HG02840 (cell line): ENCODE results near the gene OR10G6.
"Not testable (repeated sequence)": the region's sequence is repeated elsewhere in the genome, so short reads cannot be mapped to it uniquely, and the experiment has no call there.

ENCODE experiments used
- ATAC-seq: cut with Tn5 transposase; IDR thresholded peaks from one replicate; pipeline ENCODE4 v1.9.1; 2021; ENCODE audit warnings: mild to moderate bottlenecking, moderate library complexity, moderate number of reproducible peaks; ENCODE audit not compliant: unreplicated experiment, low FRiP score

The OR10G6 gene

GRCh38 chr11:123995119-123995518, at the start of gene OR10G6:
OR10G6 (minus strand) TSS chr11:123995161; CDS start chr11:123995161, 0 bp downstream.
- ATAC-seq, result no peak

DNA sequence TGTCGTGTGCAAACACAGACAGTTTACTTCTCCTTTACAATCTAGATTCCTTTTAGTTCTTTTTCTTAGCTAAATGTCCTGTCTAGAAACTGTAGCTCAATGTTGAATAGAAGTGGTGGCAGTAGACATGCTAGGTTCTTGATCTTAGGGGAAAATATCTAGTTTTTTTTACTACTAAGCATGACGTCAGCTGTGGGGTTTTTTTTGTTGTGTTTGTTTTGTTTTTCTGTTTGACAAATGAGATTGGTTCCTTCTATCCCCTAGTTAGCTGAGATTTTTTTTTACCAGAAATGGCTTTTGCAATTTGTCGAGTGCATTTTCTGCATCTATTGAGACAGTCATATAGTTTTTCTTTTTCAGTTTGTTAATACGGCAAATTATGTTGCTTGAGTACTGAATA, 48.5 kb upstream of the OR10G6 start:
- no peak for ATAC-seq

DNA sequence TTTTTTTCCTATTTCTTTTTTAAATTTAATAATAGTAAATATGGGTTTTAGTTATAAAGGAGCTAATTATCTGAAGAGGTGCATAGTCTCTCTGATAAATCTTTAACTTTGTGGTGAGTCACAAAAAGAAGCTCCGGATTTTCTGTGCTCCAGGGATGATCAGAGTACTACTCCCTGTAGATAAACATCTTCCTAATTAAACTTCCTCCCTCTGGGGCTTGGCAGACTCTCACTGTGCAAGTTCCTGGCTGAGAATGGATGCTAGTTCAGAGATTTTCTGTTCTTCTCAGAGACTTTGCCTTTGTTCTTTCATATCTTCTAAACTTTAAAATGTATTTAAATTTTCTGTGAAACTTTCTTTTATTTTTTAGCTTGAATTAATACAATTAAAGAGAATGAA, 46.3 kb upstream of the OR10G6 start, which contains the start of gene OR10G7:
OR10G7 (minus strand) TSS at position 72 of the 400 bp plus-strand sequence. CDS start 2,324 bp downstream, outside the sequence.
- ATAC-seq, result no peak

GRCh38 chr11:124039557-124039956, 44.6 kb upstream of the OR10G6 start:
- no peak for ATAC-seq

GRCh38 chr11:124036666-124037065, 41.7 kb upstream of the OR10G6 start:
- ATAC-seq, result no peak

DNA sequence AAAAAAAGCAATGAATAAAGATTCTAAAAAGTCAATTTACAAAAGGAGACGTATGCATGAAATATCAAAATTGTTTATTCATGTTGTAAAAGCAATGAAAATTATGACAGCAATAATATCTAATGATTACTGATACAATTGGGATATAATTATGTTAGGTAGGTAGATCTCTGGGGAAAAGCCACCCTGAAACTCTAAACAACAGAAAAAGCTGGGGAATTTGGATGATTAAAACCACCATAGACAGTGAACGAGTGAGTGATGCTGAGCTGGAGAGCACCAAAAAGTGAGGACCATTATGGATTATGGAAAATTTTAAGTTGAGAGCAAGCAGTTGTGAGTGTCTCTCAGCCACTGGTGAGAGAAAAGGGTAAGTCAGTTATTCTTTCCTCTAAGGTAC, 31.5 kb upstream of the OR10G6 start, which contains the start of gene OR10G8:
OR10G8 (plus strand) TSS at position 301 of the 400 bp plus-strand sequence. CDS start 2,825 bp downstream, outside the sequence.
- no peak for ATAC-seq

DNA sequence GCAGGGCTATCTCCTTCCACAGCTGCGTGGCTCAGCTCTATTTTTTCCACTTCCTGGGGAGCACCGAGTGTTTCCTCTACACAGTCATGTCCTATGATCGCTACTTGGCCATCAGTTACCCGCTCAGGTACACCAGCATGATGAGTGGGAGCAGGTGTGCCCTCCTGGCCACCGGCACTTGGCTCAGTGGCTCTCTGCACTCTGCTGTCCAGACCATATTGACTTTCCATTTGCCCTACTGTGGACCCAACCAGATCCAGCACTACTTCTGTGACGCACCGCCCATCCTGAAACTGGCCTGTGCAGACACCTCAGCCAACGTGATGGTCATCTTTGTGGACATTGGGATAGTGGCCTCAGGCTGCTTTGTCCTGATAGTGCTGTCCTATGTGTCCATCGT, 20.9 kb upstream of the OR10G6 start:
- not testable (repeated sequence) for ATAC-seq

DNA sequence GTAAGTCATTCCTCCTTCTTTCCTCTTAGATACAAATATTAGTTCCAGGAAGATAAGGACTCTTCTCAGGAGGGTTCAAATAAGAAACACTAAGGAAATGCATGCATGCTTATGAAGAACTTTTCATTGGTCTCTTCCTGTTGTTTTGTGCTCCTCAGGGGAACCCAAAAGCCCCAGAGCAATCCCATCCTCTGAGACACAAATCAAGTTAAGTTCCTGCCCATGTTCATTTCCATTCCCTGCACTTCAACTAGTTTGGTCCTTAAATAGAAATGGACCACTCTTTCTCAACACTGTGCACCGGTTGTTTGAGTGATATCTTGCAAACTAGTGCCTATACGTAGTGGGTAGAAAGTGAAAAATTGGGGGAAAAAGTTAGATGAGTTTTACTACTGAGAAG, 17.7 kb upstream of the OR10G6 start, which contains the start of gene OR10G4:
OR10G4 (plus strand) TSS at position 301 of the 400 bp plus-strand sequence. CDS start 2,578 bp downstream, outside the sequence.
- no peak for ATAC-seq

DNA sequence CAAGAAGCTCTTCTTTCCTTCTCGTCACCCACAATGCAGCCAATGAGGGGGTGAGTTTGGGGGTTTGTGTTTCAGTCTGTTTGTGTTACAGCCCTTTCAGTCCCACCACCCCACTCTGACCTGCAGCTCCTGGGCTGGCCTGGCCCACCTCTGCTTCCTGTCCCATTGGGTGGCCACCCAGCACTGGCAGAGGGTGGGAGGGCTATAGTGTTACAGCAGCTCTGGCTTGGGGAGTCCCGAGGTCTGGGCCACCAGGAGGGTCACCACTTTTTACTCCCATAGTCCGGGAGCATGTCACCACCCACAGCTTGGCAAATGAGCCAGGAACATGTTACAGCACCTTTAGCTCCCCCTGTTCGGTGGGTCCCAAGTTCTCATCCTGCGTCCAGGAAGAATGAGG, 15.7 kb downstream of the OR10G6 start:
- no peak for ATAC-seq

- no peak for ATAC-seq
Measured at GRCh38 chr11:123977731-123978347, 17.1 kb downstream of the OR10G6 start, which contains the start of gene OR10S1. OR10S1 (minus strand) TSS chr11:123977781; CDS start chr11:123977664, 117 bp downstream.

GRCh38 chr11:123976770-123977560, 18.0 kb downstream of the OR10G6 start:
- ATAC-seq, result no peak

GRCh38 chr11:123973816-123974215, 21.1 kb downstream of the OR10G6 start:
- ATAC-seq, result no peak

DNA sequence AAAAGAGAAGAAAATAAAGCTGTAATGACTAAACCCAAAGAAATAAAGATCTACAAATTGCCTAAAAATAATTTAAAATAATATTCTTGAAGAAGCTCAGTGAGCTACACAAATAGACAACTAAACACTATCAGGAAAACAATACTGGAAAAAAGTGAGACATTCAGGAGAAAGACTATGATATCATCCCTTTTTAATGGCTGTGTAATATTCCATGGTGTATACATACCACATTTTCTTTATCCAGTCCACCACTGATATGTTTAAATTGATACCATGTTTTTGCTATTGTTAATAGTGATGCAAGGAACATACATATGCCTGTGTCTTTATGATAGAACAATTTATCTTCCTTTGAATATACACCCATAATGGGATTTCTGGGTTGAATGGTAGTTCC, 38.2 kb downstream of the OR10G6 start:
- ATAC-seq, result no peak

DNA sequence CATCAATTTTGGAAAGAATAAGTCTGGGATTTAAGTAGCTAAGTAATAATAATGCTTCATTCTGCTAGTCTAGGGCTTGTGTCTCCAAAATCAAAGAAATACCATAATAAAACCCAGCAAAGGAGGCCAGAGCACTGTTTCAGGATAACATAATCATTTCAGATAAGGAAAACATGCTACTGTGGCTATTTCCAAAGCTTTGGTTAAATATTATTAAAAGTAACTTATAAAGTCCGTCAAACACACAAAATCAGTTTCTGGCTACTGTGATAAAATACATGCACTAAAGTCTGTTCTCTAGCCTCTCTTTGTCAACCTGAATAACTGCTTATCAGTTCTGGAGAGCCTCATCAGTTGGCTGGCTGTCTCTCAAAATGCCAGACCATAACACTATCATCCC, 49.8 kb downstream of the OR10G6 start:
- ATAC-seq, result no peak
